PC-3 (cell line): ENCODE data around the gene SCML1. TPM values are rescaled to one million over a fixed set of nuclear protein-coding genes. Genes with fewer than 3 reads are reported as not detected.

Experiments used
- ATAC-seq: fragments of 200-7000 bp; cut with Tn5 transposase; 2 replicates; pipeline ENCODE4 v1.9.1; 2020; ENCODE audit warnings: mild to moderate bottlenecking, moderate library complexity
- BruUV-seq: library from RNA; stranded (reverse); fragments of 400-500 nt; replicated peaks from 2 replicates; lab custom pipeline; 2021; lab: Mats Ljungman, UMichigan
- CTCF ChIA-PET: fragments of 300-600 bp; sonication (Branson Sonifier 250); formaldehyde crosslinking; loops from one replicate; lab custom pipeline; 2022; ENCODE audit warnings: antibody characterized with exemption; lab: Charles Lee
- POLR2A ChIA-PET: fragments of 300-600 bp; sonication (Branson Sonifier 250); formaldehyde crosslinking; loops from one replicate; lab custom pipeline; 2022; ENCODE audit warnings: antibody characterized with exemption; ENCODE audit not compliant: unreplicated experiment; lab: Charles Lee
- DNase-seq: peaks from one replicate; pipeline ENCODE4 v3.0.0-alpha.2; 2015
- H2AFZ ChIP-seq: fragments of 300-600 bp; sonication (generic); 2 replicates; pipeline ENCODE4 v1.6.0; 2016; ENCODE audit warnings: antibody characterized with exemption, low read length
- H3F3A ChIP-seq: fragments of 300-600 bp; sonication (generic); one replicate; pipeline ENCODE4 v1.6.0; 2017; ENCODE audit warnings: antibody characterized with exemption, low read length, control low read depth, mild to moderate bottlenecking; ENCODE audit not compliant: unreplicated experiment
- H3K27ac ChIP-seq: fragments of 300-600 bp; sonication (generic); 2 replicates; pipeline ENCODE4 v1.5.1; 2016; ENCODE audit warnings: mild to moderate bottlenecking, low read length
- H3K27me3 ChIP-seq: fragments of 300-600 bp; sonication (generic); 2 replicates; pipeline ENCODE4 v1.6.1; 2016; ENCODE audit warnings: low read length, mixed read lengths
- H3K36me3 ChIP-seq: fragments of 300-600 bp; sonication (generic); 2 replicates; pipeline ENCODE4 v1.6.1; 2016; ENCODE audit warnings: low read depth, mixed run types, low read length, mixed read lengths
- H3K4me1 ChIP-seq: fragments of 300-600 bp; sonication (generic); 2 replicates; pipeline ENCODE4 v1.5.1; 2016; ENCODE audit warnings: low read length; ENCODE audit not compliant: insufficient read depth
- H3K4me2 ChIP-seq: fragments of 300-600 bp; sonication (generic); 2 replicates; pipeline ENCODE4 v1.6.0; 2016; ENCODE audit warnings: low read length
- H3K4me3 ChIP-seq: fragments of 300-600 bp; sonication (generic); 2 replicates; pipeline ENCODE4 v1.5.1; 2016; ENCODE audit warnings: mild to moderate bottlenecking, low read length, mixed read lengths
- H3K79me2 ChIP-seq: fragments of 300-600 bp; sonication (generic); 2 replicates; pipeline ENCODE4 v1.6.1; 2017; ENCODE audit warnings: low read length, mixed read lengths
- H3K9ac ChIP-seq: fragments of 300-600 bp; sonication (generic); 2 replicates; pipeline ENCODE4 v1.6.0; 2016; ENCODE audit warnings: mild to moderate bottlenecking, low read length
- H3K9me2 ChIP-seq: fragments of 300-600 bp; sonication (generic); replicated peaks from 2 replicates; pipeline ENCODE4 v1.6.1; 2016; ENCODE audit warnings: mixed run types, low read length, mixed read lengths
- H3K9me3 ChIP-seq: fragments of 300-600 bp; sonication (generic); 2 replicates; pipeline ENCODE4 v1.6.1; 2016; ENCODE audit warnings: low read length, mixed read lengths
- H4K20me1 ChIP-seq: fragments of 300-600 bp; sonication (generic); 2 replicates; pipeline ENCODE4 v1.6.1; 2016; ENCODE audit warnings: low read length, mixed read lengths
- CTCF ChIP-seq: fragments of 300-600 bp; sonication (generic); conservative IDR thresholded peaks from 2 replicates; pipeline ENCODE4 v1.5.1; 2017; ENCODE audit warnings: antibody characterized with exemption, low read depth, mild to moderate bottlenecking, low read length
- EZH2 ChIP-seq: fragments of 300-600 bp; sonication (generic); IDR thresholded peaks from one replicate; pipeline ENCODE4 v1.6.1; 2017; ENCODE audit warnings: antibody characterized with exemption, mild to moderate bottlenecking, low read length; ENCODE audit not compliant: unreplicated experiment
- EZH2phosphoT487 ChIP-seq: fragments of 300-600 bp; sonication (generic); IDR thresholded peaks from 2 replicates; pipeline ENCODE4 v1.6.1; 2018; ENCODE audit warnings: mild to moderate bottlenecking, antibody characterized with exemption, low read length, borderline replicate concordance
- intact Hi-C: fragments of 100-400 bp; cut with micrococcal nuclease; formaldehyde crosslinking; loops from 2 replicates; pipeline ENCODE4 v1.9.0; 2023
- total RNA-seq: library from RNA; depleted of rRNA; stranded (reverse); fragments of >200 nt; gene quantifications from 2 replicates; pipeline ENCODE4 v1.2.3, GENCODE V29; 2014

The SCML1 gene
- total RNA-seq, 1 experiment from 2014 or later = 13.0 TPM

DNA sequence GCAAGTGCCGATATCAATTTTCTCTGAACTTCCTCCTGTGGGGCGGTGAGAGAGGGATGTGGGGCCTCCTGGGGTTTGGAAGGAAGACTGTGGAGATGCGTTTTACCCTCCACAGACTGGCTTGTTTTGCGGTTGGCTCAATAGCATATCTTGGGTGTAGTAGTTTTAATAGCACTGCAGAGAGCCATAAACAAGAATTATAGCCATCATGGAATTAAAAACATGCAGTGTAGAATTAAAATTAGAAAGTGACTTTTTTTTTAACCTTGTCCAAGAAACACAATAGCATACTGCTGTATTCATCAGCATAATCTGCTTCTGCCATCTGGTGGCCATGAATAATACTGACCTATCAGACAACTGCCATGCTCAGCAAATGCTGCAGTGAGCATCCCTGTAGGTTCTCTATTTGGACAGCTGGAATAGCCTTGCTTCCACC is 47.3 kb upstream of the SCML1 start:
- intact Hi-C loops = loop anchor here (1.0 to 2.0 kb wide), 7 partner anchors 95 to 569 kb away; partner anchors contain the start of gene NHS
- H3K36me3 ChIP-seq = no peaks in the 10 kb centered on the region
- H3K9me2 ChIP-seq = no peaks in the 10 kb centered on the region
- ChIA-PET CTCF (no interaction called here), POLR2A (no interaction called here)
- no peak overlapping the region for H3K9ac ChIP-seq
- no peak overlapping the region for H2AFZ ChIP-seq
- H4K20me1 ChIP-seq = no peaks in the 10 kb centered on the region
- DNase-seq (peak; percentile 77), ATAC-seq (peak; percentile 94)
- H3K27me3 ChIP-seq = no peaks in the 10 kb centered on the region
- peaks cover 19% of the 10 kb centered on the region for H3K4me1 ChIP-seq
- TF ChIP-seq EZH2phosphoT487 (no peak), CTCF (peak; percentile 81), EZH2 (no peak)
- no peak overlapping the region for H3K4me3 ChIP-seq
- no peak overlapping the region for H3K27ac ChIP-seq
- no peak overlapping the region for H3K4me2 ChIP-seq
- no peaks in the 10 kb centered on the region for H3K79me2 ChIP-seq
- no TSS peak for BruUV-seq
- no peaks in the 10 kb centered on the region for H3F3A ChIP-seq
- no peaks in the 10 kb centered on the region for H3K9me3 ChIP-seq

- ATAC-seq (no peak), DNase-seq (peak; percentile 63)
- BruUV-seq = no TSS peak
Observed at GRCh38 chrX:17692709-17693346, 44.5 kb upstream of the SCML1 start.

More at GRCh38 chrX:17692709-17693346, 44.5 kb upstream of the SCML1 start:
- Histone ChIP-seq H3F3A (no peaks in the 10 kb centered on the region), H3K9ac (no peak overlapping the region), H3K9me2 (no peaks in the 10 kb centered on the region), H3K36me3 (no peaks in the 10 kb centered on the region), H3K4me3 (no peak overlapping the region), H4K20me1 (no peaks in the 10 kb centered on the region), H2AFZ (no peak overlapping the region), H3K9me3 (no peaks in the 10 kb centered on the region), H3K27ac (no peak overlapping the region), H3K27me3 (no peaks in the 10 kb centered on the region), H3K79me2 (no peaks in the 10 kb centered on the region), H3K4me2 (no peak overlapping the region), H3K4me1 (peaks cover 19% of the 10 kb centered on the region)
- CTCF ChIA-PET = no interaction called here
- intact Hi-C loops = no loop called here
- POLR2A ChIA-PET = no interaction called here
- TF ChIP-seq CTCF = no peak
- no peak for TF ChIP-seq EZH2
- no peak for TF ChIP-seq EZH2phosphoT487
